Colonic mucosa (tissue), 4 donors: ENCODE results near the gene RRAGD. TPM values are rescaled to one million over a fixed set of nuclear protein-coding genes. Genes with fewer than 3 reads are reported as not detected.
"Not testable (repeated sequence)": the region's sequence is repeated elsewhere in the genome, so short reads cannot be mapped to it uniquely, and the experiment has no call there.

Experiments
- DNase-seq: peaks from one replicate; pipeline ENCODE4 v3.0.0-alpha.2; 2020
- H3K27ac ChIP-seq: fragments of 200-600 bp; one replicate; pipeline ENCODE4 v1.8.0; 2021
- H3K27me3 ChIP-seq: fragments of 200-600 bp; one replicate; pipeline ENCODE4 v1.8.0; 2021
- H3K36me3 ChIP-seq: fragments of 200-600 bp; one replicate; pipeline ENCODE4 v1.8.0; 2021
- H3K4me1 ChIP-seq: fragments of 200-600 bp; one replicate; pipeline ENCODE4 v1.8.0; 2021; ENCODE audit warnings: mild to moderate bottlenecking
- H3K4me3 ChIP-seq: fragments of 200-600 bp; one replicate; pipeline ENCODE4 v1.8.0; 2021
- H3K9ac ChIP-seq, 2 donors: one replicate each; pipeline ENCODE4 v1.7.0; 2013; ENCODE audit warnings: control low read depth in 2 of 2, low read depth in 2 of 2, low read length in 2 of 2
- H3K9me3 ChIP-seq: fragments of 200-600 bp; one replicate; pipeline ENCODE4 v1.8.0; 2021
- intact Hi-C: fragments of 100-400 bp; cut with DNase I; formaldehyde crosslinking; loops from one replicate; pipeline ENCODE4 v1.14.1; 2022
- total RNA-seq, 2 donors: library from RNA; stranded (reverse); fragmentation: NEBNext Ultra II Directional in 1 of 2; extraction: Animal tissue kit (Norgen Biotek cat#: 25700) in 1 of 2; gene quantifications; one replicate each; pipeline ENCODE4 v1.2.1, GENCODE V29; 2021
- TF ChIP-seq, protein P1 (sequence below): fragments of 200-600 bp; IDR thresholded peaks from one replicate; pipeline ENCODE4 v1.8.0; 2022; ENCODE audit warnings: antibody characterized with exemption, mild to moderate bottlenecking
- donor health status: healthy.
- donor health status: DM: no; HTN: no; CAD: no.
- donor health status: DM: no; HTN: no; CAD: no.

Gene RRAGD
- total RNA-seq, 2 donors from 2014 or later = 2.0 to 4.4 TPM

DNA sequence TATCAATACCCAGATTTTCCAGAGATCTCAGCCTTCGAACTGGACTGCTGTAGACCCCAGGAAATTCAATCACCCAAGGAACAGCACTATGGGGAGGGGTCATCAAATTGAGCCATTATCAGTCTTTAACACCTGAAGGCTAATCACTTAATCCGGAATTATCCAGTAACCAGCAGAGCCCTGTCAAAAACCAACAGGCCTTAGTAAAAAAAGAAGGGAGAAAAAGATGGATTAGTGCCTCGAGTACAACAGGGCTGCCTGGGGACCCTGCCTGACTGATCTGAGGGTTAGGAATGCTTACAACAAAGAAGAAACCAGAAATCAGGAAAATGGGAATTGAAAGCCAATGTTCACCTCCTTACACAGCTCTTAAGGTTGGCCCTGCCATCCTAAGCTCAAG lies 7.6 kb downstream of the RRAGD start:
- TF ChIP-seq, protein P1, sequence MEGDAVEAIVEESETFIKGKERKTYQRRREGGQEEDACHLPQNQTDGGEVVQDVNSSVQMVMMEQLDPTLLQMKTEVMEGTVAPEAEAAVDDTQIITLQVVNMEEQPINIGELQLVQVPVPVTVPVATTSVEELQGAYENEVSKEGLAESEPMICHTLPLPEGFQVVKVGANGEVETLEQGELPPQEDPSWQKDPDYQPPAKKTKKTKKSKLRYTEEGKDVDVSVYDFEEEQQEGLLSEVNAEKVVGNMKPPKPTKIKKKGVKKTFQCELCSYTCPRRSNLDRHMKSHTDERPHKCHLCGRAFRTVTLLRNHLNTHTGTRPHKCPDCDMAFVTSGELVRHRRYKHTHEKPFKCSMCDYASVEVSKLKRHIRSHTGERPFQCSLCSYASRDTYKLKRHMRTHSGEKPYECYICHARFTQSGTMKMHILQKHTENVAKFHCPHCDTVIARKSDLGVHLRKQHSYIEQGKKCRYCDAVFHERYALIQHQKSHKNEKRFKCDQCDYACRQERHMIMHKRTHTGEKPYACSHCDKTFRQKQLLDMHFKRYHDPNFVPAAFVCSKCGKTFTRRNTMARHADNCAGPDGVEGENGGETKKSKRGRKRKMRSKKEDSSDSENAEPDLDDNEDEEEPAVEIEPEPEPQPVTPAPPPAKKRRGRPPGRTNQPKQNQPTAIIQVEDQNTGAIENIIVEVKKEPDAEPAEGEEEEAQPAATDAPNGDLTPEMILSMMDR = no peak
- Histone ChIP-seq H3K4me1 (no peaks in the 10 kb centered on the region), H3K4me3 (no peak overlapping the region), H3K9ac (no peak overlapping the region), H3K36me3 (no peaks in the 10 kb centered on the region), H3K27ac (no peak overlapping the region), H3K27me3 (no peaks in the 10 kb centered on the region), H3K9me3 (no peaks in the 10 kb centered on the region)
- intact Hi-C loops = no loop called here
- no peak for DNase-seq

DNA sequence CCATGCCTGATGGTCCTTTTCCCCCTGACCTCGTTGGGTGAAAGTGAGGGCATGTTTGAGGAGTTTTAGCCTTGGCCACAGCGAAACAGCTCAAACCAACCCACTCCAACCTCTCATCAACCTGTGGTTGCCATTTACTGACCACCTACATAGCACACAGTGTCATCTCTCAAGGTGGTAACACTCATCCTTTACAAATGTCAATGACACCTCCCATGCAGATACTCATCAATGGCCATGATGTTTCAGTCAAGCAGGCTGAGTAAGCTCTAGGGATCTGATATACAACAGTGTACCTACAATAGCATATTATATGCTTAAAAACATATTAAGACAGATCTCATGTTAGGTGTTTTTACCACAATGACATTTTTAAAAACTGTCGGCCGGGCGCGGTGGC lies 9.3 kb downstream of the RRAGD start:
- intact Hi-C loops = no loop called here
- no peaks in the 10 kb centered on the region for H3K27me3 ChIP-seq
- H3K4me3 ChIP-seq = no peak overlapping the region
- no peaks in the 10 kb centered on the region for H3K4me1 ChIP-seq
- no peak for DNase-seq
- H3K27ac ChIP-seq = no peak overlapping the region
- H3K9me3 ChIP-seq = no peaks in the 10 kb centered on the region
- TF ChIP-seq, protein P1 = no peak
- H3K36me3 ChIP-seq = no peaks in the 10 kb centered on the region
- H3K9ac ChIP-seq = no peak overlapping the region

DNA sequence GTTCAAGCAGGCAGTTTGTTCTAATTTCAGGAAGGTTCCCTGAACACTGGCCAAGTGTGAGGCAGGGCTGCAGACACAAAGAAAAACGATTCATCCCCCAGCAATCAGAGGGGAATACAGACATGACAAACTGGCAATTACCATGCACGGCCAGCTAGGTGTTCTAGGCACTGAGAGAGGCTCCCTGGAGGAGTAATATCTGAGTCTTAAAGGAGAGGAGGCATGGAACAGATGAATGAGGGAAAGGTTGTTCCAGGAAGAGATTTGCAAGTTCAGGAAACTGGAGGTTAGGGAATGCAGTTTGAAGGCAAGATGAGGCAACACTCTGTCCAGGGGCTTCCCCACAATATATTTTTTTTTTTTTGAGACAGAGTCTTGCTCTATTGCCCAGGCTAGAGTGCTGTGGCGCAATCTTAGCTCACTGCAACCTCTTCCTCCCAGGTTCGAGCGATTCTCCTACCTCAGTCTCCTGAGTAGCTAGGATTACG lies 11.1 kb downstream of the RRAGD start:
- TF ChIP-seq, protein P1 = no peak
- Histone ChIP-seq H3K27me3 (no peaks in the 10 kb centered on the region), H3K9ac (no peak overlapping the region), H3K4me1 (no peaks in the 10 kb centered on the region), H3K36me3 (no peaks in the 10 kb centered on the region), H3K4me3 (no peak overlapping the region), H3K9me3 (no peaks in the 10 kb centered on the region), H3K27ac (no peak overlapping the region)
- no peak for DNase-seq
- intact Hi-C loops = no loop called here

DNA sequence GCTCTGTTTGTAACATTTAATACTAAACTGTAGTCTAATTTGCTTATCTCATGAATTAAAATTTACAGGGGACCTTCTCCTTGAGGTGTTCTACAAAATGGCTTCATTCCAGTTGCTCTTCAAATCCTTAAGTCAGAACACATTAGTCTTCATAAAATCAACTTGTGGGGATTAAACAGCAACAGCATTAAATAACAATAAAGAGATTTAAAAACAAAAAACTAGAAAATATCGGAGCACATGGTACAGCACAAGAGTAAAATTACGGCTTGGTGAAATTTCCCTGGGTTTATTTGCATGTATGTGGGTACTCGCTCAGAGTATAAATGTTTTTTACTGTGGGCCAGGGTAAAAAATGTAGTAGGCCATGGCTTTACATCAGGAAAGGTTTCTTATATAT lies 12.0 kb downstream of the RRAGD start:
- Histone ChIP-seq H3K36me3 (no peaks in the 10 kb centered on the region), H3K27me3 (no peaks in the 10 kb centered on the region), H3K27ac (no peak overlapping the region), H3K4me3 (no peak overlapping the region), H3K9me3 (no peaks in the 10 kb centered on the region), H3K4me1 (no peaks in the 10 kb centered on the region), H3K9ac (no peak overlapping the region)
- no peak for DNase-seq
- intact Hi-C loops = no loop called here
- TF ChIP-seq, protein P1 = no peak

DNA sequence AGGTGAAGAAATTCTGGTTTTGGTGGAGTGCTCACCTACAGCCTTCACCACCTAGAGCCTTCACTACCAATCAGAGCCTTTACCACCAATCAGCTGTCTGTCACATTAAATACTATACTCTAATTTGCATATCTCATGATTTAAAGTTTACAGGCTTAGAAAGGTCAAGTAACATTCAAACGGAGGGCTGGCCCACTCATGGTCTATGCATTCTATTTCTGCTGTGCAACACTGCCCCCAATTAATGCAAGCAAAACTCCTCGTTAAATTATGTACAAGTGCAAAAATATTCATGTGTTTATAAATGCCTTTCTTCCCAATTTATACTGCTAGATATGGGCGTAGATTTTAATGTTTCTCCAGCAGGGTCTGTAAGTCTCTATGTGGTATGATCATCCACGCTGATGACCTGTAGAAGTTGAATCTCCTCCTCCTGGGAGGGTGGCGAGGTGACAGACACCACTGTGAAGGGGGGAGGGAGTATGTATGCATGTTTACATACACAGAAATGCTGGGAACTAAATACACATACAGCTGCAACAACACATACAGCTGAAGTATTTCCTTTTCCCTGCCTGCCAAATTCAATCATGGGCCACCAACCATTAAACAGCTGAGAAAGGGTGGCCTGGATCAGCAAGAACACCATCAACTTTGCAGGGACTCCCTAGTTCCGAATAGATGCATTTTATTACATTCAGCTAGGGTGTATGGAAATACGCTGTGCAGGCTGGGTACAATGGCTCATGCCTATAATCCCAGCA lies 13.1 kb downstream of the RRAGD start:
- TF ChIP-seq, protein P1 = no peak
- Histone ChIP-seq H3K9ac (no peak overlapping the region), H3K27me3 (no peaks in the 10 kb centered on the region), H3K4me3 (no peak overlapping the region), H3K9me3 (no peaks in the 10 kb centered on the region), H3K36me3 (no peaks in the 10 kb centered on the region), H3K4me1 (no peaks in the 10 kb centered on the region), H3K27ac (no peak overlapping the region)
- intact Hi-C loops = no loop called here
- DNase-seq = no peak

DNA sequence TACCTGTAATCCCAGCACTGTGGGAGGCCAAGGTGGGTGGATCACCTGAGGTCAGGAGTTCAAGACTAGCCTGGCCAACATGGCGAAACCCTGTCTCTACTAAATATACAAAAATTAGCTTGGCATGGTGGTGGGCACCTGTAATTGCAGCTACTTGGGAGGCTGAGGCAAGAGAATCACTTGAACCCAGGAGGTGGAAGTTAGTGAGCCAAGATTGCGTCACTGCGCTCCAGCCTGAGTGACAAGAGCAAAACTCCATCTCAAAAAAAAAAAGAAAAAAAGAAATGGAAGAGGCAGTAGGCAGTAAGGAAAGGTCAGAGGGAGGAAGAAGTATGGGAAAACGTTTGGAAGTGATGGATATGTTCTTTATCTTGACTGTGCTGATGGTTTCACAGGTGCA lies 14.2 kb downstream of the RRAGD start:
- H3K4me3 ChIP-seq, H3K27ac ChIP-seq, H3K9me3 ChIP-seq, intact Hi-C loops, DNase-seq, H3K9ac ChIP-seq, H3K36me3 ChIP-seq, H3K4me1 ChIP-seq, H3K27me3 ChIP-seq: not testable (repeated sequence)
